HepG2 (cell line): ENCODE results near the gene POC1A. TPM values are rescaled to one million over a fixed set of nuclear protein-coding genes. Genes with fewer than 3 reads are reported as not detected.

ENCODE experiments used
- FOXO1 ChIP-seq: sonication (generic); formaldehyde crosslinking; IDR thresholded peaks from 2 replicates; pipeline ENCODE4 v1.4.0; 2020; ENCODE audit warnings: missing genetic modification reagents
- NFAT5 ChIP-seq: sonication (generic); formaldehyde crosslinking; IDR thresholded peaks from 2 replicates; pipeline ENCODE4 v1.4.0; 2020; ENCODE audit warnings: missing genetic modification reagents
- SP4 ChIP-seq: sonication (generic); formaldehyde crosslinking; IDR thresholded peaks from 2 replicates; pipeline ENCODE4 v1.8.1; 2023; ENCODE audit warnings: mild to moderate bottlenecking, missing genetic modification reagents
- ZFP62 ChIP-seq: sonication (generic); formaldehyde crosslinking; IDR thresholded peaks from 2 replicates; pipeline ENCODE4 v1.4.0; 2020; ENCODE audit warnings: missing genetic modification reagents
- ZSCAN22 ChIP-seq: sonication (generic); formaldehyde crosslinking; IDR thresholded peaks from 2 replicates; pipeline ENCODE4 v1.4.0; 2020; ENCODE audit warnings: mild to moderate bottlenecking, missing genetic modification reagents
- polyA plus RNA-seq, 8 experiments: library from polyadenylated mRNA; depleted of rRNA in 3 of 8; stranded (reverse) in 7 of 8; unstranded in 1 of 8; fragments of >200 nt; fragmentation: Illumina TruSeq in 4 of 8; extraction: Trizol in 4 of 8; gene quantifications; 2 replicates each; pipeline versions ENCODE4 v1.2.1 to v1.2.3, GENCODE V29; 2011 to 2016; ENCODE audit warnings: low read depth in 4 of 8, missing spikeins in 1 of 8, mixed read lengths in 1 of 8; ENCODE audit not compliant: insufficient read depth in 1 of 8
- total RNA-seq, 5 experiments: library from RNA; depleted of rRNA; stranded (reverse); fragments of >200 nt; fragmentation: Illumina TruSeq; extraction: Trizol; gene quantifications; 2 replicates each; pipeline ENCODE4 v1.2.3, GENCODE V29; 2016; ENCODE audit warnings: low read depth in 1 of 5

POC1A gene
- total and polyA plus RNA-seq, 2 of the 13 experiments (the other 11 are each of a cell fraction or from before 2014, with no cell fraction given), result 14.6 to 20.0 TPM

DNA sequence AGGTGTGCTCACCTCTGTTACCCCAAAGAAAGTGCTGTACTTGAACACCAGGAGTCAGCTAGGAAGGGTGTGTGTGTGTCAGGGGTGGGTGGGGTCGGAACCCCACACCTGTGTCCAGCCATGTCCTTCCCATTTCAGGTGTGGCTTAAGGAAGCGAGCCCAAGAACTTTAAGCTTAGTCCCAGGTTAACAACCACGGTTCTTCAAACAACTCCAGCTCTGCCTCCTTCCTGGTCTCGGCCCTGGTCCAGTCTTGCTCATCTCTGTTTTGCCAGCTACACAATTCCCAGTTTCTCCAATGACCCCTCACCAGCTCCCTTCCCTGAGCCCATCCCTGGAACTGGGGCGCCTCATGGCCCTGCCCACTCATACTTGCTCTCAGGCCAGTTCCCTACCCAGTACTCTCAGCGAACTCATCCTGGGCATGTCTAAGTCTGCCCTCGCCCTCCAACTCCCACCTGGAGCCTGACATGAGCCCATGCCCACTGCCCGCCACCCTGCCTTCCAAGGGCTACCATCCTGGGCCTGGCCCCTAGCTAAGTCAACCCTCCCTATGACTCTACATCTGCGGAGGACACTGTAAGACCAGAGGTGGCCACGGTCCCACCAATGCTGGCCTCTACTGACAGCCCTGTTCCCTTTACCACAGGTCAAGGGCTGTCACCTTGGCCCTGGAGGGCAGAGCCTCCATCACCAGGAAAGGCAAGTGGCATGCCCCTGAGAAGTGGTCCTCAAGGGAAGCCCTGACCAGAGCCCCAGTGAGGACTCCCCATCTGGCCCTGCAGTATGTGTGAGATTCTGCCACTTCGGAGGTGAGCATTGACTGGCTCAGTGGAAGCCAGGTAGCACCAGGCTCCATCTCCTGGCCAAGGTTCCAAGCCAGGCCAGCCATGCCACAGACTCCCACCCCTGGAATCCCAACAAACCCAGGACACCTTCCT, 9.2 kb downstream of the POC1A start (continued):
- TF ChIP-seq NFAT5 (no peak), ZFP62 (CRISPR knock-in tag) (no peak), ZSCAN22 (CRISPR knock-in tag) (no peak), FOXO1 (no peak), SP4 (CRISPR knock-in tag) (no peak)
- TF ChIP-seq, all 625 proteins: peak for 0
